Measurements from ENCODE around the gene PRR5L.
"Not testable (repeated sequence)": the region's sequence is repeated elsewhere in the genome, so short reads cannot be mapped to it uniquely, and the experiment has no call there.

PRR5L gene

DNA sequence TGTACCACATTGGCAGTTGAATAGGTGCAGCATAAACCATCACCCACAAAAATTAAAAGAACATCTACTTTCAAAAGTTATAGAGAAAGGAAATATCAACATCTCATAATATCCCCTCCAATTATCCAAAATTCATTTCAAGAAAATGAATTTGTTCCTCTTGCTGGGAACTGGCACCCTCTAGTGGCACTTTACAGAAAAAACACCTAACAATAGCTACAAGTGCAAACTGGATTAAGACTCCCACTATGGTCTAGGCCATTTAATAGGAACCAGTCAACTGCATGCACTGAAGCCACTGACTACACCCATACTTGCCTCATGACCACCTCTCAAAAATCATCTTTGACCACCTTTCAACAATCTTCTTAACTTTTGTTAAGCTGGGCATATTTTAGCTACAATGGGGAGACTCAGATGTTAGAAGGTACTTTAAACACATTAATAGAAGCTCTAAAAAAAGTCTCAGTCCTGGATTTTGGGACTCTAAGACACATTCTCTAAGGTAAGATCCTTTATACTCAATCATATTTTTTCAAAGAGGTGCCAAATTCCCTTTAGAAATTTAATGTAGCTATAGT, 196.7 kb downstream of the PRR5L start:
- DNase-seq (ENCODE audit: low read depth, low spot score) = peak; percentile 69

DNA sequence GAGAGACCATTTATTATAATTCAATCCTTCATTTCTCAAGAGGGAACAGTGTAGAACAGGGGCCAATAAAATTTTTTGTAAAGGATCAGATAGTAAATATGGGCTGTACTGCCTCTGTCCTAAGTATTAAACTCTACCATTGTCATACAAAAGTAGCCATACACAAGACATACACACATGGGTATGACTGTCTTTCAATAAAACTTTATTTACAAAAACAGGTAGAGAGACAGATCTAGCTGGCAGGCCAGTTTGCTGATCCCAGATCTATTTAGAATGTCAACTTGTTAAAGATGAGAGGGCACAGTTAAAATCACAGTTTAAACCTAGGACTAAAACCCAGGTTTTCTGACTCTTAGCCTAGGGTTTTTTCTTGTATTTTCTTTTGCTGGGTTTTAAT, 197.2 kb downstream of the PRR5L start:
- DNase-seq (ENCODE audit: low read depth, low spot score) = no peak

DNA sequence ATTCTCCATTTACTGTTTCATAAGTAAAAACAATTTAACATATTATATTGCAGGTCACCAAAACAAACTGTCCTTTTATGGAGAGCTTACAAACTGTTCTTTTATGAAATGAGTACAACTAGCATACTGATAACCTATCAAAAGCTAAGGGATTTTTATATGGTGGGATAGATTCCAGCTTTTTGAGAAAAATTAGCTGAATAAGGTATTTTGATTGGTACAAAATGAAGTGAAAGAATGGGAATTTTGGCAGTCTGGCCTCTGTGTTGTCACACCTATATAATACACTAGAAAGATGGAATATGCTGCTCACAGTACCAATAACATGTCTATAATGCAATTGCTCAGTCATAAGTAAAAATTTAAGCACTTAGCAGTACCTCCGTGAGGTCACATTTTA, 202.6 kb downstream of the PRR5L start:
- DNase-seq (ENCODE audit: low read depth, low spot score) = no peak

DNA sequence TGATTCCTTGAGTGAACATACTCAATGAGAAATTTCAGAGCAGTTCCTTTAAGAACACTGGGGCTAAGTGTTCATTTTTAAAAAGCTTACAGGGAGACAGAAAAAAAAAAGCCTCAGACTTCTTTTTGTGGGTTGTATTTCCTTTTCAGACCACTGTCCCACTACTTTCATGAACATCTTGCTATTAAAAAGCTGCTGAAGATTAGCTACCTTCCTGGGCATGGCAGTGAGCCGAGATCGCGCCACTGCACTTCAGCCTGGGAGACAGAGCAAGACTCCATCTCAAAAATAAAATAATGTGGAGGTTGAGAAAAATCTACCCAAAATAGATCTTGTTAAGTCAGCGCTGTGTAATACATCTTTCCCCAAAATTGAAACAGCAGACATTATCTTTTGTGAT, 203.2 kb downstream of the PRR5L start:
- no peak for DNase-seq (ENCODE audit: low read depth, low spot score)

DNA sequence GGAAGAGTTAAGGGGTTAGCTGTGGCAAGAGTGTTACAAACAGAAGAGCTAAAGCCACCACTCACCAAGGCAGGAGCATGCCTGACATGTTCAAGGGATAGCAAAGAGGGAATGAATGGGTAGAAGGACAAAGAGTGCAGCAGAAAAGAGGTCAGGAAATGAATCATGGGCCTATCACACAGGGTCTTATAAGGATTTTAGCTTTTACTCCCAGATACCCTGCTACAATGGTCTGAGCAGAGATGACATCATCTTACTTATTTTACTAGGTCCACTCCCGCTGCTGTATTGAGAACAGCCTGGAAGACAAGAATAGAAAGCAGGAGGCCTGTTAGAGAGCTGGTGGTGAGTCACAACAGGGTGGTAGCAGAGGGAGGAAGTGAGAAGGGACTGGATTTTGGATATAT, 204.2 kb downstream of the PRR5L start:
- peak; percentile 89 for DNase-seq (ENCODE audit: low read depth, low spot score)

DNA sequence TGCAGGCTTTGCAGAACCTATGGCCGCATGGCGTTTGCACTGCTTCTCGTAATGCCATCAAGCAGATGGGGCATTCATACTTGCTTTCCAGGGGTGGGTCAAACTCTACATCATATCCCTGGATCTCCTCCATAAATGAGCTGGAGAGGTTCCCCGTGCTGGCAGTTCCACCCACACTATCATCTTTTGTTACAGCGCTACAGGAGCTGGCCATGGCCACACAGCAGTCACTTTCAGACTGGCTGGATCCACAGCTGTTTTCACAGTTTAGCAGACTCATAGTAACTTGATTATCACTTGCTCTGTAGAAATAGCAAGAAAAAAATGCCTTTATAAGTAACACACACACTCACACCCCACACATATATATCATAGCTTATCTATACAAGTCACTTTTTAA, 205.1 kb downstream of the PRR5L start:
- peak; percentile 24 for DNase-seq (ENCODE audit: low read depth, low spot score)

DNA sequence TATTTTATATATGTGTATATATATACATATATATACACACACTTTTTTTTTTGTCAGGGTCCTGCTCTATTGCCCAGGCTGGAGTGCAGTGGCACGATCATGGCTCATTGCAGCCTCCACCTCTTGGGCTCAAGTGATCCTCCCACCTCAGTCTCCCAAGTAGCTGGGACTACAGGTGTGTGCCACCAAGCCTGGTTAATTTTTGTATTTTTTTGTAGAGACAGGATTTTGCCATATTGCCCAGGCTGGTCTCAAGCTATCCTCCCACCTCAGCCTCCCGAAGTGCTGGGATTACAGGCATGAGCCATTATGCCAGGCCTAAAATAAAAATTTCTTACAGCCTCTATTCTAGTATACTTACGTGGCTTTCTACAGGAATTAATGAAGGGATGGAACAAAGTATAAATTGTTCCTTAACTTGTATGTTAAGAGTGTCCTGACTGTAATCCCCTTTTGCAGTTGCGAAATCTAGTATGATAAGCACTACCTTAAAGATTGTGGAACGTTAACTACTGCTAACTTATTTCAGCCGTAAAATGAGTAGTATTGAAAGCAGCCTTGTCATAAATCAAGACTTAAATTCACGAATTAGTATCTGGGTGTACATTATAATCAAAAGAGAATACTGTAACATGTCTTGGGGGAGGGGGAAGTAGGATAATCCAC, 211.9 kb downstream of the PRR5L start:
- peak; percentile 5 for DNase-seq (ENCODE audit: low read depth, low spot score)

DNA sequence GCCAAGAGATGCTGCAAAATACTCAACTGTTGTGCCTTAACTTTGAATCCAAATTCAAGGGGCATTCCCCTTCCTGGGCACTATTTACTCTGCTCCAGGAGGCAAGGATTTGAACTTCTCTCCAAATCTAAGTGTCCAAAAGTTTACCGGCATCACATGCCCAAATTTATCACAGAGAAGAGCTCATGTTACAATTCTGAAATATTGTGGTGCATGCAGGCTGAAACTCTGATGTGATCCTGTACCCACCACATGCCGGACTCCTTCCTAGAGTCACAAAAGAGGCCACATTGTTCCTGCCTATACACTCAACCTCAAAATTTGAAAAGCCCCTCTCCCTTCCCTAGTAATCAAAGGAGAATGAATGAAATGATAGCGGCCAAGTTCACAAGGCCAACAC, 212.7 kb downstream of the PRR5L start:
- peak; percentile 28 for DNase-seq (ENCODE audit: low read depth, low spot score)

DNA sequence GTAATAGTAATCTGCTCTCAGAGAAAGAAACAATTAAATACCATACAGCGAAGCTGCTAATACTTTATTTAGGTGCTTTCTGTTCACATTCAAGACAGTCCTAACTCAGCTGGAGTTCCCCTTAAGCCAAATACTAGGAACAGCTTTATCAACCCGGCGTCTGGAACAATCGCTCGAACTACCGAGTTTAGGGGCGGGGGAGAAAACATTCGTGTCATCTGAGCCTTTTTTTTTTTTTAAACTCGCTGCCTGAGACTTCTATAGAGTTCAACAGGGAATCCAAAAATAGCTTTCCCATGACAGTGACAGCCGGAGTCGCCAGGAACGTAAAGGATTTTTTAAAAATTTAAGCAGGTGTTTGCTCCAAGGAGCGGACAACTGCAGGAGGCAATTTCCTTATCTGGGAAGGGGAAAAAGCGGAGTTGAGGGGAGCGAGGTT, 213.1 kb downstream of the PRR5L start:
- peak; percentile 58 for DNase-seq (ENCODE audit: low read depth, low spot score)

DNA sequence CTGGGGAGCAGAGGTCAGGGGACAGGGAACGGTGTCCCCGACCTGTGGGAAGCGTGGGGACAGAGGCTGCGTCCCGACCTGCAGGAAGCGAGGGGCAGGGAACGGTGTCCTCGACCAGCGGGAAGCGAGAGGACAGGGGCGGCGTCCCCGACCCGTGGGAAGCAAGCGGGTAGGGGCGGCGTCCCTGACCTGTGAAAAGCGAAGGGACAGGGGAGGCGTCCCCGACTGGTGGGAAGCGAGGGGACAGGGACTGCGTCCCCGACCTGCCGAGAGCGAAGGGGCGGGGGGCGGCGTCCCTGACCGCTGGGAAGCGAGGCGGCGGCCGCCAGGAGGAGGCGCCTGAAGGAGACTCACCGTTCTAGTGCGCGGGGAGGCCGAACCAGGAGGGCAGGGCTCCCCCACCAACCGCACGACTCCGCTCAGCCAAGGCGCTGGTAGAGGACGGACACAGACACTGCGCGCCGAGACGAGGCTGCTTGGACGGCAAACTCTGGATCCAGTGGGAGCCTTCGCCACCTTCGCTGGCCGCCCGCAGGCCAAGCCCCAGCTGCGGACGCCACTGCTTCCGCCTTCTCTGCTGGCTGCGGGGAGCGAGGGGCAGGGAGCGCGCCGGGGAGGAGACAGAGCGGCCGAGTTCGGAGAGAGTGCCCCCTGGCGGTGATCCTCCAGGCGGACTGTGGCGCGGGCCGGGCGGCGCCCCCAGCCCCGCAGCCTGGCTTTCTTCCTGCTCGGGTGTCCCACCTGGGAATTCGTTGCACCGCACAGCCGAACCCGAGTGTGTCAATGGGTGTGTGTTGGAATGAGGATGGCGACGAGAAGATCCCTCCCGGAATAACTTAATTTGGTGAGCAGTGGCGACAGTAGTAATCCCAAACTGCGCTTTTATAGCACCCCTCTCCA, 213.9 kb downstream of the PRR5L start, which contains the start of gene TRAF6:
Gene TRAF6, minus strand, starts transcription at position 579 of the 900 bp plus-strand sequence. CDS start 8,757 bp downstream, outside the sequence.
- peak; percentile 95 for DNase-seq (ENCODE audit: low read depth, low spot score)

DNA sequence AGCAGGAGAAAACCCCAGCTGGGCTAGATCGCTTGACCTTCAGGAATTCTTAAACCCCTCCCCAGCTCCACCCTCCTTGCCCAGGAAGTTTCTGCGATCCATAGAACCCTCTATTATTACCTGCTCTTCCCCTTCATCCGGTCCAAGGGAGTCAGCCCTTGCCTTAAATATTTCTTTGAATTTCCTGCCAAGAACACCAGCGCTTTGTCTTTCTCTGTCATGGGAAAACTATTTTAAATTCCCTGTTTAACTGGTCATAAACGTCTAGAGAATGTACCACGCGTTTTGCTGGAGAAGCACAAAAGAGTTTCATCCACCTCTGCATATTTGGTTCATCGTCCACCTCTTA, 214.5 kb downstream of the PRR5L start:
- DNase-seq (ENCODE audit: low read depth, low spot score) = peak; percentile 60

DNA sequence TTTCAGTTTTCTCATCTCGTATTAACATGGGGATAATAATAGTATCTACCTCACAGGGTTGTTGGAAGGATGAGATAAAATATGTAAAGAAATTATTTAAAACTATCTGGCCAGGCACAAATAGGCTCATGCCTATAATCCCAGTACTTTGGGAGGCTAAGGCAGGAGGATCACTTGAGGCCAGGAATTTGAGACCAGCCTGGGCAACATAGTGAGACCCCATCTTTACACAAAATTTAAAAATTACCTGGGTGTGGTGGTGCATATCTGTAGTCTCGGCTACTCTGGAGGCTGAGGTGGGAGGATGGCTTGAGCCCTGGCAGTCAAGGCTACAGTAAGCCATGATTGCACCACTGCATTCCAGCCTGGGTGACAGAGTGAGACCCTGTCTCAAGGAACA, 215.0 kb downstream of the PRR5L start:
- not testable (repeated sequence) for DNase-seq (ENCODE audit: low read depth, low spot score)

DNA sequence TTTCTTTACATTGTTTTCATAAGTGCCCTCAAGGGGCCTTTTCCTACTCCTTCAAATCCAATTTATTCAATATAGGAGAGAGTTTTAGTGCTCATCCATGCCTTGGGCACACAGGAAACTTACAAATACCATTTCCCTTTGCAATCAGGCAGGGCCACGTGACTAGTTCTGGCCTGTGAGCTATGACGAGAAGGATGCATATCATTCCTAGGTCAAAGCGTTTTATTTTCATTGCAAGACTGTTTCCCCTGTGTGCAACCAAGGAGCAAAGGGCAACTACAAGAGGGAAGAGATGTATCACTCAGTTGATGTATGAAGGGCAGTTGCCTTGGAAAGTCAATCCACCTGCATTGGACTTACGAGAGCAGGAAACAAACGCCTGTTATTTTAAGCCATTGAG, 215.9 kb downstream of the PRR5L start:
- DNase-seq (ENCODE audit: low read depth, low spot score) = no peak

DNA sequence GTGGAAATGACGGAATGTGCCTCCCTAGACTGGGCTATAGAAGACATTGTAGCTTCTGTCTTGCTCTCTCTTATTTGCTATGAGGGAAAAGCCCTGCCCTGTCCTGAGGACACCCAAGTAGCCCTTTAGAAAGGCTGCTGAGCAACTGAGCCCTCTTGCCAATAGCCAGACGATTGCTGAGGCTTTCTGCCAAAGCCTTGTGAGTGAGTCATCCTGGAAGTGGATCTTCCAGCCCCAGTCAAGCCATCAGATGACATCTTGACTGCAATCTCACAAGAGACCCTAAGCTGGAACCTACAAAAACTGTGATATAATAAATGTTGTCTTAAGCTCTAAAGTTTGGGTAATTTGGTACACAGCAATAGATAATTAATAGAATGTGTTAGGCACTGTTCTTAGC, 217.9 kb downstream of the PRR5L start:
- DNase-seq (ENCODE audit: low read depth, low spot score) = no peak
